ENCODE data around the gene SLC5A1. TPM values are rescaled to one million over a fixed set of nuclear protein-coding genes. Genes with fewer than 3 reads are reported as not detected.

SLC5A1 gene
- total RNA-seq, 1 donor from 2014 or later, result 1.1 TPM

- Mint-ChIP-seq H3K36me3 (no peaks in the 10 kb centered on the region), H3K4me3 (no peak overlapping the region), H3K4me1 (ENCODE audit: unreplicated experiment) (peaks cover 8% of the 10 kb centered on the region), H3K27me3 (peaks cover 8% of the 10 kb centered on the region), H3K9me3 (no peaks in the 10 kb centered on the region), H3K27ac (peak overlapping the region; percentile 68)
- DNase-seq (ENCODE audit: extremely low spot score, unreplicated experiment), result no peak
- no peak for TF ChIP-seq CTCF (conservative IDR thresholded peaks at IDR 0.05)
Observed at GRCh38 chr22:32050678-32051515, 7.8 kb downstream of the SLC5A1 start.

GRCh38 chr22:32052244-32052643 is 9.2 kb downstream of the SLC5A1 start:
- no peaks in the 10 kb centered on the region for H3K36me3 Mint-ChIP-seq
- H3K9me3 Mint-ChIP-seq, result no peaks in the 10 kb centered on the region
- H3K27ac Mint-ChIP-seq, result no peak overlapping the region
- DNase-seq (ENCODE audit: extremely low spot score, unreplicated experiment), result no peak
- peaks cover 8% of the 10 kb centered on the region for H3K4me1 Mint-ChIP-seq (ENCODE audit: unreplicated experiment)
- no peak overlapping the region for H3K4me3 Mint-ChIP-seq
- H3K27me3 Mint-ChIP-seq, result peaks cover 8% of the 10 kb centered on the region
- no peak for TF ChIP-seq CTCF (conservative IDR thresholded peaks at IDR 0.05)

DNA sequence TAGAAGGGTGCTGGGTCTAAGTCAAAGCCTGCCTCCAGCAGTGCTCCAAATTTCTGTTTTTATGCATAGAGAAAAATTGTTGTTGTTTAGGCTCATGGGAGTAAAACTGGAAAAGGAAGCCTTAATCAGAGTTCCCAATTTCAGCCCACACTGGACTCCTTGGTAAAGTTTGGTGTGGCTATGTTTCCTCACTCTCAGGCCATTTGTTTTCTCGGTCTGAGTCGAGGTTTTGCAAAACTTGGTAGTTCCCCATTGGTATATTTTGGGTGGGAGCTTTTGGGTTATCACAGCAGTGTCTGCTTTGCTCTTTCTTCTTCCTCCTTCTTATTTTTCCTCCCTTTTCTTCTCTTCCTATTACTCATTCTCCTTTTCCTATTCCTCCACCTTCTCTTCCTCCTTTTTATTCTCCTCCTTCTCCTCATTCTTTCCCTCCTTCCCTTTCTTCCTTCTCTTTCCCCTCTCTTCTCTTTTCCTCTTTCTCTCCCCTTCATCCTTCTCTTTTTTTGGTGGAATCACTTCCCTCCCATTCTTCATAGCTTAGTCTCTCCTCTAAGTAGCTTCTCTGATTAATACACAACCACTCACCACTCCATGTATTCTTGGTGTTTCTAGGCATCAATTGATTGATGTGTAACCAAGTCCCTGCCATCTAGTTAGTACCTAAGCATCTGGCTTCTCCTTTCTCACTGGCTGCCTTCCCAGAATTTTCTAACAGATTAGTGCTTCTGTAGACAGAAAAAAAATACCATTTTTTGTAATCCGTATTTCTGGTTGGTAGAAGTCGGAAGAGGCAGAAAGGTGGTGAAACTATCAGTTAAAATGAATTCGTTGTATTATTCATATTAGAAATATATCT is 10.1 kb downstream of the SLC5A1 start:
- Mint-ChIP-seq H3K4me3 (no peak overlapping the region), H3K27me3 (peaks cover 8% of the 10 kb centered on the region), H3K4me1 (ENCODE audit: unreplicated experiment) (peaks cover 8% of the 10 kb centered on the region), H3K27ac (no peak overlapping the region), H3K9me3 (no peaks in the 10 kb centered on the region), H3K36me3 (no peaks in the 10 kb centered on the region)
- DNase-seq (ENCODE audit: extremely low spot score, unreplicated experiment), result no peak
- no peak for TF ChIP-seq CTCF (conservative IDR thresholded peaks at IDR 0.05)

DNA sequence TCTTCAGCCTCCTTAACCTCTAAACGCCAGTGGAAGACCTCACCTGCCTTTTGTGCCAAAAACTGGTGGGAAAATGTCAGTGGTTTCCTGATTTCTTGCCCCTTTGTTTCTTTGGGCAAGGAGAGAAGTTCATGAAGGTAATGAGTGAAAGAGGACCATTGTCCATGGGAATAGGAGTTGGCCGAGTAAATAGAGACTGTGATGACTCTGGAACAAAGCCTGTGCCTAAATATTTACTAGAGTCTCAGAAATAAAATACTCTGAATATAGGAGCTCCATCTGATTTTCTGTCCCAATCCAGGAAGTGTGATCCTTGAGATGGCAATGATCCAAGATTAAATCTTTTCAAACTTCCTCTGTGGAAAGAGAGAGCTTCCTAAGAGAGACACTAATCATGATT is 12.0 kb downstream of the SLC5A1 start:
- Mint-ChIP-seq H3K27me3 (peaks cover 7% of the 10 kb centered on the region), H3K4me1 (ENCODE audit: unreplicated experiment) (peaks cover 8% of the 10 kb centered on the region), H3K4me3 (no peak overlapping the region), H3K36me3 (no peaks in the 10 kb centered on the region), H3K9me3 (no peaks in the 10 kb centered on the region), H3K27ac (no peak overlapping the region)
- no peak for TF ChIP-seq CTCF (conservative IDR thresholded peaks at IDR 0.05)
- no peak for DNase-seq (ENCODE audit: extremely low spot score, unreplicated experiment)

DNA sequence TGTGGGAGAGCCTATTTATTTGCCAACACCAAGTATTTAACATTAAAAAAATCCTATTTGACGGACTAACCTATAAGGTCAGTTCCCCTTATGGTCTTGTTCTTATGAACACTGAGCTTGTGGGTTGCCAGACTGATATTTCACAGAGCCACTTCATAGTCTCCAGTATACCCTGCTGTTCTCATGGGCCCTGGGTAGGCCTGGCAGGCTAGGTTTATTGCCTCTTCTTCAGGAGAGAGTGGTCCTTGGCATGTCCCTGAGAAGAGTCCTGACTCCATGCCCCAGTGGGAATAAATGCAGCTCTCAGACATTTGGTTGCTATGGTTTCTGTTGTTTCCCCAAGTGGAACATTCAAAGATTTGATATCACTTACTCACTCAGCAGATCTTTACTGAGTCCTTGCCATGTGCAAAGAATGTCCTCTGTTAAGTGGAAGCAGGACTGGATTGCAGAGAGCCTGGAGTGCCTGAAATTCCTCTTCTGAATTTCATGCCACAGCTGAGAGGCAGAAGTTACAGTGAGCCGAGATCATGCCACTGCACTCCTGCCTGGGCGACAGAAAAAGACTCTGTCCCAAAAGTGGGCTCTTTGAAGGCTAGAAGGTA is 15.7 kb downstream of the SLC5A1 start:
- Mint-ChIP-seq H3K9me3 (no peaks in the 10 kb centered on the region), H3K27me3 (peaks cover 6% of the 10 kb centered on the region), H3K4me1 (ENCODE audit: unreplicated experiment) (no peaks in the 10 kb centered on the region), H3K36me3 (no peaks in the 10 kb centered on the region), H3K27ac (no peak overlapping the region), H3K4me3 (no peak overlapping the region)
- no peak for TF ChIP-seq CTCF (conservative IDR thresholded peaks at IDR 0.05)
- DNase-seq (ENCODE audit: extremely low spot score, unreplicated experiment), result no peak
